NCI-H1092 (cell line): ENCODE data around the gene SYTL2.
"Not testable (repeated sequence)": the region's sequence is repeated elsewhere in the genome, so short reads cannot be mapped to it uniquely, and the experiment has no call there.

Experiments used
- DNase-seq: peaks from one replicate; lab custom pipeline; 2025; lab: John Stamatoyannopoulos, UW

The SYTL2 gene

GRCh38 chr11:85795712-85796487 lies 15.0 kb downstream of the SYTL2 start:
- DNase-seq, result no peak

DNA sequence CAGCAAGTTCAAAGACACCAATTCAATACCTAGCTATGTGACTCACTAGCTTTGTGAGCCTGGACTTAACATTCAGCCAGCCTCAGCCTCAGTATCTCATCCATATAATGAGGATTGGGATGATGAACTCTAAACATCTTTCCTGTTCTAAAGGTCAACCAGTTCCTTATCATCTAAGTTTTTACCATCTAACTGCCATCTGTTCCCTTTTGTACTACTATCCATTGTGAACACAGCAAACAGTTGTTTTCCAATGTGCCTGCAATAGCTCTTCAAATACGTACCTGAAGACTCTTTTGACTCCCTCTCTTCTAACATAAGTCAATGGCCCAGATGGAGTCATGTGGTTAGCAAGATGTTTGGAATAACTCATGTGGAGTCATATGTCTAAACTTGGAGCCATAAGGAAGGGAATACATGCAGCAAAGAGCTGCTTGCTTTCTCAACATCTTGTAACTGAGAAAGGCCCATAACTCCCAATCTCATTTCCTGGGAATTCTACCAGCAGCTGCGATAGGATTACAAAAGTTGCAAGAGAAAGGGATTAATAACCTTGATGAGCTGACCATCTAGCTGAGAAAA lies 19.4 kb downstream of the SYTL2 start:
- DNase-seq, result no peak

DNA sequence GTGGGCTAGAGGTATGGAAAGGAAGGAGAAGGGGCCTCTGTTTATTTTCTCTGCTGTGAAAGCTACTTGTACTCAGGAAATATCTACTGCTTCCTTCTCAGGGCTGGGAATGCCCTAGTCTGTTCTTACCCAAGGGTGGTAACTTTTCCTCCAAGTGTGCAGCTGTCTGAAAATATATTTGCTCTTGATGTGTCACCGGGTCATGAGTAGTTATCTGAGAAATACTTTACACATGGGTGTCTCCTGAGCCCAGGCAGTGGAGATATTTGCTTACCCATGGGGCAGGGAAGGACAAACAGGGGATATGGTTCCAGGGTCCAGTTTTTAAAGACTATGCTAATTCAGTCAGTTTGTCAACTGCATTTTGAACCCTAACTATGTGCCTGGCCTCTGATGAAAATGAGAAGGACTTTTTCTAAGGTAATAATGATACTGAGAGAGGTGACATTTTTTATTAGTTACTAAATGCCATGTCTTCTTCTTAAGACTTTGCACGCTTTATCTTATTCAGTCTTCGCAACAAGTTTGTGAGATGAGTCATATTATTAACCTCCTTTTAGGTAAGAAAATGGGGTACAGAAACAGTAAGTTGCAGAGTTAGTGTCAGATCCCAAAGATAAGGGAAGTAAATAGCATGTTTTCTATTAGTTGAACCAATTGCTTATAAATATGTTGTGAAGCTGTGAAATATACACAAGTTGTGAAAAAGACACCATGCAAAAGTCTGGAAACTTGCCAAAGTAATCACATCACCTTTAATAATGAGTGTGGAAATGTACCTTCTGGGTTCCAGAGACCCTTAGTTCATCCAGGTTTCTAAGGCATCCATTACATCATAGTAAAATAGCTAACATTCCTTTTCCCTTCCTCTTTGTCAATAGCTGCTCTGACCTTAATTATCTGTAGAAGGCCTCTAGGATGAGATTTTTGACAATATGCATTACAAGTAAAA lies 22.9 kb downstream of the SYTL2 start:
- DNase-seq, result no peak

- no peak for DNase-seq
Measured at GRCh38 chr11:85787168-85787567, 23.8 kb downstream of the SYTL2 start.

- no peak for DNase-seq
Measured at GRCh38 chr11:85784480-85785265, 26.3 kb downstream of the SYTL2 start.

DNA sequence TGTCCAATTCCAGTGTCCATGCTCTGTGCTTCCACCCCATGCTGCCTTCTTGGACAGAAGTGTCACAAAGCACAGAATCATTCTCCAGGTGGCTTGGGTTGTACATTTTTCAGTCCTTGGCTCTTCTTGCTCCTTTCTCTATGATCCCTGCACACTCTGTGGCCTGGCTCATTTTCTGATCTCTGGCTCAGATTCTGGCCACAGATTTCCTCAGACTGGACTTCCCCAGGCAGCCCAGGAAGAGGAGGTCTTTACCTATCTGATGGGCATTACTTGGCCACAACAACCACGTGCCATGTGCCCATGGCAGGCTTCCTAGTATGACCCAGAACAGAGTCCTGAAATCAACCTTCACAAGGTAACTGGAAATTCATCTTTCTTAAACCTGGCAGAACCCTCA lies 27.2 kb downstream of the SYTL2 start:
- DNase-seq, result no peak

- DNase-seq, result not testable (repeated sequence)
Measured at GRCh38 chr11:85780780-85781517, 30.0 kb downstream of the SYTL2 start.

DNA sequence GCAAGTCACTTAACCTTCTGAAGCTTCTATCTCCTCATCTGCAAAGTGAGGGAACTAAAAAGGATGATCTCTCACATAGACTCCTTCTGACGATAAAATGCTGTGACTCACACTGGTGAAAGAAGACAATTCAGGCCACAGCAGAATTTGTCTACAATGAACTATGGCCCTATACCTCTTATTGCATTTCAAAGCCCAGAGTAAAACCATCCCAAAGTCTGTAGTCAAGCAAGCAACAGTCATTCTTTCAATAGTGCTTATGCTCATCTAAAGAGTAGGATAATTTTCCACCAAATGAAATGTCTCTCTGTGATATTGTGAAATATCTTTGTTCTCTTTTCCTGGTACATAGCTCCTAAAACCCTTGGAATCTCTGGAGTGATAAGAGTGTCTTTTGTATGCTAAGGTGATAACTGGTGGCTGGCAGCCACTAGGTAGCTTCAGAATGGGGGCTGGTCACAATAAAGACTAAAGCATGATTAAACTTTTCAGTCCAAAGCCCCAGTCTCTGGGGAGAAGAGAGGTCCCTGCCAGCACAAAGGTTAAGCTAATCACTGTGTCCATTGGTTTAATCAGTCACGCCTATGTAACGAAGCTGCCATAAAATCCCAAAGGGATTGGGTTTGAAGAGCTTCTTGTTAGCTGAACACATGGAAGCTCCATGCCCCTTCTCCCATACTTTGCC lies 30.8 kb downstream of the SYTL2 start:
- no peak for DNase-seq

GRCh38 chr11:85777603-85777972 lies 33.4 kb downstream of the SYTL2 start:
- not testable (repeated sequence) for DNase-seq

DNA sequence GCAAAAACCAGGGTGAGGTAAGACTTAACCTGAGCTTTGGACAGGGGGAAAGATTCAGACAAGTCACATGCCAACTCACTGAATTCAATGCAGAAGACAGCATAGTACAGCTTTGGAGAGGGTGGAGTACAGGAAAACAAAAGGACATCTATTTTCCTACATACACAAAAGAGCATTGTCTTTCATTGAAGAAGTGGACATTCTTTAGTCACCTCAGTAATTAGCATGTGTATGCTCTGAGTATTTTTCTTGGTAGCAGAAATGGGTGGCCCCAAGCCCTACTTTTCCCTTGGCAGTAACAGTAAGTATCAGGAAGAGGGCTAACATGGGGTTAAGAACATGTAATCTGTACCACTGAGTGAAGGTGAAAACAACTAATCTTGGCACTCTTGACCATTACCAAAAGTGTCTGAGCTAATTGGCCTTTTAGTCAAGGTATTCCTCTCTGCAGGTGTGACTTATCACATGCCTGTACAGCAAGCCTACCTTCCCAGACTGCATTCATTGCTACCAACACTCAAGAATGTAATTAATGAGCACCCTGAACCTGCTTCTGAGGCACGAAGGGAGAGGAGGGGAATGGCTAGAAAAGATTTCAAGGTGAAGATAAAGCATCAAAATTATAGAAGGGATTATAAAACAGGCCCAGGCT lies 33.9 kb downstream of the SYTL2 start:
- no peak for DNase-seq

DNA sequence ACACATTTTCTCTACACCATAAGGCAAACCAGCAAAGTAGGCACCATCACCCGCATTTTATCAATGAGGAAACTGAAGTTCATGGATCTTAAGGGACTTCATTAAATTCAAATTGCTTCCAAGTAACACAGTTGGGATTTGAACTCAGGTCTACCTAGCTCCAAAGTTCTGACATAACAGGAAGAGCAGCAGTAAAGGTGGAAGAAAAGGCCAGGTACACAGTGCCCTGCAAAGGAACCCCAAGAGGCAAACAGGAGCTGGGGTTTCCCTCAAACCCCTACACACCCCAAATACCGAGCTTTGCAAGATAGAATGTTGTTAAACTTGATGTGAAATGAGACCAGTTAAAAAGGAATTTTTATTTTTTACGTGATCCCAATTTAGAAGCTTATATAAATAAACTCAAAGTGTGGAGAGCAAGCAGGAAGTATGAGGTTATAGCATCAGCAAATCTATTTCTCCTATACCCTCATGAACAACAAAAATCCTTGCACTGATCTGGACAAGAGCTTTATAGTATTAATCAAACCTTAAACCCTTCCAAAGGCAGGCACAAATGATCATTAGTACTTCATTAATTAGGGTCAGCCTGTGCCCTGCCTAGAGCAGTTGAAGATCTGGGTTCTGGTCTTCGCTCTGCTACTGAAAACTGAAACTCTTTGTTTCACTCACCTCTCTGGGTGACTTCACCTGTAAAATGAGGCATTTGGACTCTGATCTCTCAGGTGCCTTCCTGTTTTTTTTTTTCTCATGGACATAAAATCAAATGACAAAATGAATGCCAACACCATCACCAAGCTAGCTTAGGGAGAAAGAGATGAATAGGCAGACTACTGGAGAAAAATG lies 36.5 kb downstream of the SYTL2 start:
- no peak for DNase-seq

DNA sequence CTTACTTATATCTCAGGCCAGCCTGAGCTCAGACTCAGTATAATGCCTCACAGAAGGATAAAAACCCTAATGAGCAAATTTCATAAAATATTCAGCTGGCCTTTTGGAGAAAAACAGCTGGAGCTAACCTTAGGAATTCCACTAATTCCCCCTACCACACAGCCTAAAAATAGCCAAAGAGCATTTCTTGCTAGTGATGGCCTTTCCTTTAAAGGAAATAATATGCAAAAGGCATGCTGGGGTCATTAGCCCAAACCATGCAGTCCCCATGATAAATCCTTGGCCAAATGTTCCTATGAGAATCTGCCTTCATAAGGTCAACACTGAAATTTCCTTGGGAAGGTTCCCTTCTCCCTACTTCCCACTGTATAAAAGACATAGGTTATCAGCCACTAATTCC lies 38.2 kb downstream of the SYTL2 start:
- no peak for DNase-seq

DNA sequence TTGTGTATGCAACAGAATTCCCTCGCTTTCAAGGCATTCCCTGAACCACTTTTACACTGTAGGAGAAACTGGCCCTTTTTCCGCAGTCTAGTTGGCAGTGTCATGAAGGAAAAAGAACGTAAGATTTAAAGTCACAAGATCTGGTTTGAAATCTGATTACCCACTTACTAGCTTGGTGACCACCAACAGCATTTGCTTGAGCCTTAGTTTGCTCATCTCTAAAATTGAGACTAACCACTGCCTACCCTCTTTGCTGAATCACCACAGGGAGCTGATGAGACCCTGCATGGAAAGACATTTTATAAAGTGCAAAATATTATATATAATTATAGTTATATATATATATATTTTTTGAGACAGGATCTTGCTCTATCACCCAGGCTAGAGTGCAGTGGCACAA lies 39.4 kb downstream of the SYTL2 start:
- DNase-seq, result no peak

GRCh38 chr11:85769771-85770170 lies 41.2 kb downstream of the SYTL2 start:
- DNase-seq, result no peak

DNA sequence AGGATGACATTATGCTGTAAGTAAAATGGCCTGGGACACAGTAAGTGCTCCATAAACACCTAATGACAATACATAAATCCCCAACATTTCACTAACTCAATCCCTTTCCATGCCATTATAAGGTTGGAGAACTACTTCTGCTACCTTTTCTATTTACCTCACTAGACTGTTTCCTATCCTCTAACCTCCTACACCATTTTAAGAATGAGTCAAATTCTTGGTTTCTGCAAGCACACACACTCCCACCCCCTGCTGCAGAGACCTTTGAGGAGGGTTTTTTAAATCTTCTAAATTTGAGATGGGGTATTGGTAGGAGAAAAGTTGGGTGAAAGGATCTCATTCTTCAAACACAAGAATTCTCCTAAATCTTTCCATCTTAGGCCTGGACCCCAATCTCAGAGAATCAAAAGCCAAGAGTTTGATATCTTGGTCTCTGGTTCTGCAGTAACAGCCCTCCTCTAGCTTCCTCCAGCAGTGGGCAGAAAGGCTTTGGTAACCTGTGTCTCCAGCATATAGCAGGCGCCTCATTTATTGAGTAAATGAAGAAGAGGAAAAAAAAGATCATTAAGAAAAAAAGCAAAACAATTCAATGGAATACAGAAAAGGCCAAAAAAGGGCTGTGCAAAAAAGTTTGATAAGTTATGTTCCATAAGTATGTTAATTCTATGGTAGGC lies 42.3 kb downstream of the SYTL2 start:
- no peak for DNase-seq

GRCh38 chr11:85767246-85767945 lies 43.5 kb downstream of the SYTL2 start:
- no peak for DNase-seq

DNA sequence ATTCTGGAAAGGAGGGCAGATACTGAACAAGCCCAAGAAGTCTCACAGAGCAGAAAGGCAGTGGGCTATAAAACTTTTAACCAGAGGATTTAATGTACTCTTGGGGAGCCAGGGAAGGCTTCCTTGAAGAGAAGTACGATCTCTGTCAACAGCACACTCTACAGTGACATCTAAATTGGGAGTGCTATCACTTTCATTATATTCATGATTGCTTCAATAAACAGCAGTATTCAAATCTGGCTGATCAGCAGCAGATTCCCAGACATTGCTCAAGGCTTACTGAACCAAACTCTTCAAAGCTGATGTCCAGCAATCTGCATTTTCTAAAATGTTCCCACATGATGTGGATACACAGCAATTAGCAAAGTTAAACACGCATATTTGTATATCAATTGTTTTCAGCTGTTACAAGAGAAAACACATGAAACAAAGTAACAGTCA lies 44.2 kb downstream of the SYTL2 start:
- DNase-seq, result no peak

- DNase-seq, result no peak
Measured at GRCh38 chr11:85764796-85765195, 46.1 kb downstream of the SYTL2 start.
